Endothelial cell (in vitro differentiated cells): ENCODE results near the gene NUTF2. TPM values are rescaled to one million over a fixed set of nuclear protein-coding genes. Genes with fewer than 3 reads are reported as not detected.

Experiments used
- DNase-seq: peaks from one replicate; pipeline ENCODE4 v3.0.0; 2021; ENCODE audit warnings: low spot score
- H3K27ac Mint-ChIP-seq: one replicate; pipeline ENCODE4 v1.8.0; 2021; ENCODE audit warnings: mixed read lengths, inconsistent platforms; ENCODE audit not compliant: unreplicated experiment
- H3K27me3 Mint-ChIP-seq: one replicate; pipeline ENCODE4 v1.8.0; 2021; ENCODE audit warnings: mild to moderate bottlenecking, moderate library complexity, mixed read lengths, inconsistent platforms; ENCODE audit not compliant: unreplicated experiment
- H3K36me3 Mint-ChIP-seq: one replicate; pipeline ENCODE4 v1.8.0; 2021; ENCODE audit warnings: mild to moderate bottlenecking, low read depth, mixed read lengths, inconsistent platforms; ENCODE audit not compliant: unreplicated experiment
- H3K4me1 Mint-ChIP-seq: one replicate; pipeline ENCODE4 v1.8.0; 2021; ENCODE audit warnings: mild to moderate bottlenecking, mixed read lengths, inconsistent platforms; ENCODE audit not compliant: unreplicated experiment
- H3K4me3 Mint-ChIP-seq: one replicate; pipeline ENCODE4 v1.8.0; 2021; ENCODE audit warnings: mild to moderate bottlenecking, mixed read lengths, inconsistent platforms; ENCODE audit not compliant: unreplicated experiment
- H3K9me3 Mint-ChIP-seq: one replicate; pipeline ENCODE4 v1.8.0; 2021; ENCODE audit warnings: mixed read lengths, inconsistent platforms; ENCODE audit not compliant: unreplicated experiment
- CTCF ChIP-seq: fragments of 200-600 bp; sonication (generic); IDR thresholded peaks from one replicate; pipeline ENCODE4 v1.5.0; 2021; ENCODE audit warnings: antibody characterized with exemption; ENCODE audit not compliant: unreplicated experiment
- long read RNA-seq: library from polyadenylated mRNA; unstranded; transcript quantifications from one replicate; pipeline ENCODE4 v2.0.0, GENCODE V29; 2020; ENCODE audit not compliant: unreplicated experiment
- total RNA-seq: library from RNA; stranded (reverse); fragmentation: NEBNext Ultra II Directional; extraction: Animal tissue kit (Norgen Biotek cat#: 25700); gene quantifications from one replicate; pipeline ENCODE4 v1.2.1, GENCODE V29; 2021; ENCODE audit not compliant: unreplicated experiment

The NUTF2 gene
- total RNA-seq = 217 TPM
- long read RNA-seq, transcript NUTF2-208 (1 exons, 2,608 nt) = minor isoform, 5 of 159 reads
- long read RNA-seq, transcript NUTF2-206 (5 exons, 1,119 nt) = minor isoform, 5 of 159 reads
- long read RNA-seq, transcript NUTF2-201 (5 exons, 2,321 nt) = major isoform, 138 of 159 reads
- long read RNA-seq, partial matches to known transcripts = 9 of 159 reads
- long read RNA-seq, other reads (novel, unspliced or antisense) = 2 of 159 reads

- Mint-ChIP-seq H3K27ac (peak within 1 kb of the TSS; percentile 98), H3K4me1 (peaks cover 31% of the 10 kb centered on the region)
These were observed at the start of gene NUTF2 for GRCh38 chr16:67846320-67847063. Gene NUTF2 (plus strand): TSS chr16:67846933. CDS start chr16:67865131, 18,198 bp downstream.

GRCh38 chr16:67800338-67800926 is 46.3 kb upstream of the NUTF2 start:
- Mint-ChIP-seq H3K4me3 (peak overlapping the region; percentile 31), H3K36me3 (peaks cover 27% of the 10 kb centered on the region), H3K9me3 (no peaks in the 10 kb centered on the region), H3K27me3 (peaks cover 6% of the 10 kb centered on the region), H3K27ac (peak overlapping the region; percentile 42), H3K4me1 (peaks cover 14% of the 10 kb centered on the region)
- no peak for TF ChIP-seq CTCF
- no peak for DNase-seq

More at GRCh38 chr16:67846320-67847063, at the start of gene NUTF2:
- Mint-ChIP-seq H3K27me3 (peaks cover 8% of the 10 kb centered on the region), H3K9me3 (no peaks in the 10 kb centered on the region), H3K4me3 (peak within 1 kb of the TSS; percentile 97), H3K36me3 (no peaks in the 10 kb centered on the region)
- peak; percentile 98 for DNase-seq
- no peak for TF ChIP-seq CTCF

- Mint-ChIP-seq H3K36me3 (peaks cover 28% of the 10 kb centered on the region), H3K27me3 (peaks cover 6% of the 10 kb centered on the region), H3K4me1 (peaks cover 16% of the 10 kb centered on the region), H3K9me3 (no peaks in the 10 kb centered on the region), H3K4me3 (no peak overlapping the region), H3K27ac (no peak overlapping the region)
- TF ChIP-seq CTCF = no peak
- DNase-seq = no peak
These were observed 45.5 kb upstream of the NUTF2 start for GRCh38 chr16:67801241-67801640.

GRCh38 chr16:67801883-67802282 is 44.9 kb upstream of the NUTF2 start:
- H3K4me3 Mint-ChIP-seq = no peak overlapping the region
- TF ChIP-seq CTCF = no peak
- peaks cover 16% of the 10 kb centered on the region for H3K4me1 Mint-ChIP-seq
- no peaks in the 10 kb centered on the region for H3K9me3 Mint-ChIP-seq
- DNase-seq = no peak
- H3K27me3 Mint-ChIP-seq = peaks cover 7% of the 10 kb centered on the region
- H3K27ac Mint-ChIP-seq = no peak overlapping the region
- H3K36me3 Mint-ChIP-seq = peaks cover 28% of the 10 kb centered on the region
